Mesenchymal stem cell (in vitro differentiated cells and primary cell): Measurements from ENCODE around the gene FUT4.

Experiments
- DNase-seq: peaks from one replicate; pipeline ENCODE4 v3.0.0-alpha.2; 2013
- H2AFZ ChIP-seq: one replicate; pipeline ENCODE4 v1.6.1; 2013; ENCODE audit warnings: low read depth, mild to moderate bottlenecking, control low read depth, inconsistent platforms, low read length, moderate library complexity
- H2AK5ac ChIP-seq: 2 replicates; pipeline ENCODE4 v1.6.1; 2013; ENCODE audit warnings: low read length, moderate library complexity, mild to moderate bottlenecking, inconsistent platforms; ENCODE audit not compliant: severe bottlenecking
- H2BK120ac ChIP-seq: one replicate; pipeline ENCODE4 v1.6.1; 2013; ENCODE audit warnings: low read depth, mild to moderate bottlenecking, inconsistent platforms, low read length, moderate library complexity
- H2BK12ac ChIP-seq, 2 experiments: one replicate each; pipeline ENCODE4 v1.6.1; 2013; ENCODE audit warnings: inconsistent platforms in 2 of 2, low read length in 2 of 2, mild to moderate bottlenecking in 2 of 2, moderate library complexity in 2 of 2, control low read depth in 1 of 2
- H2BK15ac ChIP-seq: one replicate; pipeline ENCODE4 v1.6.1; 2013; ENCODE audit warnings: mild to moderate bottlenecking, low read depth, inconsistent platforms; ENCODE audit not compliant: poor library complexity, severe bottlenecking
- H2BK5ac ChIP-seq: 2 replicates; pipeline ENCODE4 v1.6.1; 2013; ENCODE audit warnings: low read depth, mild to moderate bottlenecking, low read length, control low read depth, inconsistent platforms; ENCODE audit not compliant: poor library complexity, severe bottlenecking
- H3K14ac ChIP-seq, 2 experiments: one replicate each; pipeline ENCODE4 v1.6.1; 2013; ENCODE audit warnings: inconsistent platforms in 2 of 2, low read length in 2 of 2, control low read depth in 1 of 2, mild to moderate bottlenecking in 1 of 2, moderate library complexity in 1 of 2
- H3K18ac ChIP-seq, 2 experiments: one replicate each; pipeline ENCODE4 v1.6.1; 2013; ENCODE audit warnings: inconsistent platforms in 2 of 2, low read length in 2 of 2, control low read depth in 1 of 2, low read depth in 1 of 2, mild to moderate bottlenecking in 1 of 2
- H3K23ac ChIP-seq, 2 experiments: one replicate each; pipeline ENCODE4 v1.6.1; 2013; ENCODE audit warnings: inconsistent platforms in 2 of 2, low read length in 2 of 2, mild to moderate bottlenecking in 2 of 2, moderate library complexity in 2 of 2, control low read depth in 1 of 2
- H3K27ac ChIP-seq: 2 replicates; pipeline ENCODE4 v1.5.1; 2013; ENCODE audit warnings: mild to moderate bottlenecking, moderate library complexity, low read length, control low read depth, inconsistent platforms; ENCODE audit not compliant: poor library complexity, severe bottlenecking
- H3K27me3 ChIP-seq, 2 experiments: 2 replicates each; pipeline versions ENCODE4 v1.6.1 to v1.7.0; 2013; ENCODE audit warnings: low read length in 2 of 2, mild to moderate bottlenecking in 2 of 2, moderate library complexity in 2 of 2, control low read depth in 1 of 2, inconsistent platforms in 1 of 2; ENCODE audit not compliant: control insufficient read depth in 1 of 2, insufficient read depth in 1 of 2
- H3K36me3 ChIP-seq, 2 experiments: 2 replicates each; pipeline versions ENCODE4 v1.6.1 to v1.7.0; 2013; ENCODE audit warnings: low read length in 2 of 2, control low read depth in 1 of 2, inconsistent platforms in 1 of 2, low read depth in 1 of 2, mild to moderate bottlenecking in 1 of 2; ENCODE audit not compliant: insufficient read depth in 2 of 2, control insufficient read depth in 1 of 2
- H3K4ac ChIP-seq, 2 experiments: one replicate each; pipeline ENCODE4 v1.6.1; 2013; ENCODE audit warnings: inconsistent platforms in 2 of 2, low read length in 2 of 2, mild to moderate bottlenecking in 2 of 2, moderate library complexity in 2 of 2, control low read depth in 1 of 2, low read depth in 1 of 2
- H3K4me1 ChIP-seq: 2 replicates; pipeline ENCODE4 v1.6.1; 2013; ENCODE audit warnings: low read depth, low read length, control low read depth; ENCODE audit not compliant: control insufficient read depth, insufficient read depth
- H3K4me2 ChIP-seq: 2 replicates; pipeline ENCODE4 v1.6.1; 2013; ENCODE audit warnings: low read length, mild to moderate bottlenecking, inconsistent platforms; ENCODE audit not compliant: poor library complexity, severe bottlenecking
- H3K4me3 ChIP-seq, 2 experiments: 2 replicates each; pipeline versions ENCODE4 v1.5.1 to v1.7.0; 2013; ENCODE audit warnings: low read length in 2 of 2, mild to moderate bottlenecking in 2 of 2, control low read depth in 1 of 2, low read depth in 1 of 2; ENCODE audit not compliant: insufficient read depth in 1 of 2
- H3K79me1 ChIP-seq: replicated peaks from 2 replicates; pipeline ENCODE4 v1.6.1; 2013; ENCODE audit warnings: mild to moderate bottlenecking, control low read depth, low read length, inconsistent platforms; ENCODE audit not compliant: poor library complexity, severe bottlenecking
- H3K9ac ChIP-seq: 2 replicates; pipeline ENCODE4 v1.7.0; 2013; ENCODE audit warnings: mild to moderate bottlenecking, low read length, moderate library complexity
- H3K9me3 ChIP-seq: 2 replicates; pipeline ENCODE4 v1.7.0; 2013; ENCODE audit warnings: mild to moderate bottlenecking, low read length; ENCODE audit not compliant: control insufficient read depth
- H4K8ac ChIP-seq: one replicate; pipeline ENCODE4 v1.6.1; 2013; ENCODE audit warnings: inconsistent platforms, mild to moderate bottlenecking, low read length, moderate library complexity
- H4K91ac ChIP-seq: one replicate; pipeline ENCODE4 v1.6.1; 2013; ENCODE audit warnings: mild to moderate bottlenecking, low read length, inconsistent platforms
- WGBS: methylation state at CpG from one replicate; pipeline ENCODE4 v1.1.7; 2013; ENCODE audit warnings: mixed read lengths; 5-methylcytosine and 5-hydroxymethylcytosine counted together

FUT4 gene

GRCh38 chr11:94585399-94585798, 41.7 kb downstream of the FUT4 start:
- Histone ChIP-seq H3K14ac (no peak overlapping the region), H4K8ac (no peak overlapping the region), H3K36me3 (peaks cover 0 to 14% of the 10 kb centered on the region in 2 experiments), H3K9ac (no peak overlapping the region), H3K9me3 (no peaks in the 10 kb centered on the region), H4K91ac (no peak overlapping the region), H3K4me3 (no peak overlapping the region), H3K4me2 (no peak overlapping the region), H2AFZ (no peak overlapping the region), H3K27me3 (no peaks in the 10 kb centered on the region), H3K4me1 (no peaks in the 10 kb centered on the region), H3K18ac (no peak overlapping the region), H3K4ac (no peak overlapping the region), H3K27ac (no peak overlapping the region), H2AK5ac (no peak overlapping the region), H3K79me1 (no peaks in the 10 kb centered on the region), H2BK12ac (no peak overlapping the region), H2BK120ac (no peak overlapping the region), H2BK5ac (no peak overlapping the region), H3K23ac (no peak overlapping the region), H2BK15ac (no peak overlapping the region)
- DNase-seq = no peak
- 100% methylated on average over 1 of the region's 3 CpGs for WGBS

- 65% methylated on average over 2 of the region's 5 CpGs for WGBS
- Histone ChIP-seq H4K8ac (no peak overlapping the region), H2BK5ac (no peak overlapping the region), H3K79me1 (no peaks in the 10 kb centered on the region), H3K18ac (no peak overlapping the region), H3K23ac (no peak overlapping the region), H3K27ac (no peak overlapping the region), H3K4me3 (no peak overlapping the region), H2BK120ac (no peak overlapping the region), H3K4me1 (no peaks in the 10 kb centered on the region), H3K4me2 (no peak overlapping the region), H3K36me3 (peaks cover 0 to 25% of the 10 kb centered on the region in 2 experiments), H3K9ac (no peak overlapping the region), H3K4ac (no peak overlapping the region), H2AFZ (no peak overlapping the region), H4K91ac (no peak overlapping the region), H3K14ac (no peak overlapping the region), H2BK15ac (no peak overlapping the region), H2BK12ac (no peak overlapping the region), H2AK5ac (no peak overlapping the region), H3K9me3 (no peaks in the 10 kb centered on the region), H3K27me3 (no peaks in the 10 kb centered on the region)
- no peak for DNase-seq
Observed at GRCh38 chr11:94586546-94586945, 42.8 kb downstream of the FUT4 start.

DNA sequence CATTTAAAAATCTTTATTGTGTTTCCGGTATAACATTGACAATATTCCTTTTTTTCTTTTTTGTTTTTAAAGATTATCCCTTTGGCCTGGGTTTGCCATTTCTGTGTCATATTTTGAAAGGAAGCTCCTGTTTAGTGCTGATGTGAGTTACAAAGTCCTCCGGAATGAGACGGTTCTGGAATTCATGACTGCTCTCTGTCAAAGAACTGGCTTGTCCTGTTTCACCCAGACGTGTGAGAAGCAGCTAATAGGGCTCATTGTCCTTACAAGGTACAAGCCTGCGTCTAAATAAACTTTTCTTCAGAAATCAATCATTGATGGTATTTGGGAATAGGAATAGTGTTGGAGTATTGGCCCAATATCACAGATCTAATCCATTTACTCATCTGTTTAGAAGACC, 43.3 kb downstream of the FUT4 start:
- H3K18ac ChIP-seq = no peak overlapping the region
- H2BK120ac ChIP-seq = no peak overlapping the region
- no peak overlapping the region for H2BK15ac ChIP-seq
- H3K4me2 ChIP-seq = no peak overlapping the region
- H3K4me1 ChIP-seq = no peaks in the 10 kb centered on the region
- H2AFZ ChIP-seq = no peak overlapping the region
- H3K9ac ChIP-seq = no peak overlapping the region
- no peak overlapping the region for H4K8ac ChIP-seq
- no peak for DNase-seq
- H3K79me1 ChIP-seq = no peaks in the 10 kb centered on the region
- H3K27me3 ChIP-seq = no peaks in the 10 kb centered on the region
- H2BK12ac ChIP-seq = no peak overlapping the region
- H3K9me3 ChIP-seq = no peaks in the 10 kb centered on the region
- no peak overlapping the region for H3K4ac ChIP-seq
- H2BK5ac ChIP-seq = no peak overlapping the region
- H3K14ac ChIP-seq = no peak overlapping the region
- no peak overlapping the region for H3K27ac ChIP-seq
- no peak overlapping the region for H4K91ac ChIP-seq
- 32% methylated on average over 3 of the region's 5 CpGs for WGBS
- no peak overlapping the region for H2AK5ac ChIP-seq
- H3K36me3 ChIP-seq = peaks cover 0 to 25% of the 10 kb centered on the region in 2 experiments
- no peak overlapping the region for H3K4me3 ChIP-seq
- H3K23ac ChIP-seq = no peak overlapping the region

DNA sequence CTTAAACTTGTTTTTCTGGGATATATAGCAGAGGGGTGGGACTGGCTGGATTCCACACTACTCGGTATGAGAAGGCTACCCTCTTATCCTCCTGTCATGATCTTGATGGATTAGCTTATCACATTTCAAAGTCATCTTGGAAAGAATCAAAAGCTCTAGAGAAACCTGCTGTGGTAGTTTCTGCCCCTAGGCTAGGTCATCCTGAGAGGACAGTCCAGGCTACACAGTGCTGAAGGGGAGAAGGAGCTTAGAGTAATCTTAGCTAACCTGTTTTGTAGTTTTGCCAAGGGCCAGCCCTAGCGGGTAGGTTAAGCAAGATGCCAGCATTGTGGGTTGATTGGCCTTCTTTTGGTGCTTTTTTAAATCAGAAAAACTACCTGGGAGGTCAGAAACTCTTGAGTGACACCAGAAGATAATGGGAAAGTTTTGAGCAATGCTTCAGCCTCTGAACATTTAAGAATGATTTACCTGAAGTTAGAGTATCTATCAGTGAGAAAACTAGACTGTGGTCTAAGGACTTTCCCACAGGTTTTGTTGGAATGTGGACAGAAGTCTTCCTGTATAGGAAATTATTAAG, 44.7 kb downstream of the FUT4 start:
- no peak for DNase-seq
- H3K9me3 ChIP-seq = no peaks in the 10 kb centered on the region
- no peak overlapping the region for H3K23ac ChIP-seq
- H2BK120ac ChIP-seq = no peak overlapping the region
- no peaks in the 10 kb centered on the region for H3K79me1 ChIP-seq
- no peak overlapping the region for H3K9ac ChIP-seq
- H2AFZ ChIP-seq = no peak overlapping the region
- H3K18ac ChIP-seq = no peak overlapping the region
- H2BK15ac ChIP-seq = no peak overlapping the region
- no peak overlapping the region for H3K4me2 ChIP-seq
- H3K27me3 ChIP-seq = no peaks in the 10 kb centered on the region
- no peak overlapping the region for H4K8ac ChIP-seq
- H2BK12ac ChIP-seq = no peak overlapping the region
- H3K27ac ChIP-seq = no peak overlapping the region
- no peak overlapping the region for H2BK5ac ChIP-seq
- no peak overlapping the region for H3K4ac ChIP-seq
- no peaks in the 10 kb centered on the region for H3K4me1 ChIP-seq
- no peak overlapping the region for H2AK5ac ChIP-seq
- WGBS = 74% methylated on average over 2 of the region's 2 CpGs
- H3K36me3 ChIP-seq = peaks cover 0 to 25% of the 10 kb centered on the region in 2 experiments
- H4K91ac ChIP-seq = no peak overlapping the region
- H3K14ac ChIP-seq = no peak overlapping the region
- H3K4me3 ChIP-seq = no peak overlapping the region
